Panc1 (cell line): ENCODE measurements around the gene NAA60. TPM values are rescaled to one million over a fixed set of nuclear protein-coding genes. Genes with fewer than 3 reads are reported as not detected.

Source experiments
- ATAC-seq: fragments of 200-7000 bp; cut with Tn5 transposase; 2 replicates; pipeline ENCODE4 v1.9.1; 2020; ENCODE audit warnings: mild to moderate bottlenecking, moderate library complexity
- BruUV-seq: library from RNA; stranded (reverse); fragments of 400-500 nt; replicated peaks from 2 replicates; lab custom pipeline; 2021; lab: Mats Ljungman, UMichigan
- CTCF ChIA-PET: fragments of 300-600 bp; sonication (Branson Sonifier 250); formaldehyde crosslinking; loops from one replicate; lab custom pipeline; 2022; ENCODE audit warnings: antibody characterized with exemption; lab: Charles Lee
- POLR2A ChIA-PET: fragments of 300-600 bp; sonication (Branson Sonifier 250); formaldehyde crosslinking; loops from one replicate; lab custom pipeline; 2022; ENCODE audit warnings: antibody characterized with exemption; lab: Charles Lee
- DNase-seq: peaks from one replicate; pipeline ENCODE4 v3.0.0-alpha.2; 2010; ENCODE audit warnings: low read depth, low spot score
- H3K27ac ChIP-seq: 2 replicates; pipeline ENCODE4 v1.5.1; 2011; ENCODE audit warnings: mild to moderate bottlenecking, low read length, inconsistent platforms
- H3K27me3 ChIP-seq: fragments of 200-500 bp; sonication (Bioruptor generic); 2 replicates; pipeline ENCODE4 v1.6.0; 2014; ENCODE audit warnings: low read length, inconsistent platforms; ENCODE audit not compliant: control insufficient read depth, insufficient read depth
- H3K36me3 ChIP-seq: fragments of 200-500 bp; sonication (Bioruptor generic); 2 replicates; pipeline ENCODE4 v1.5.1; 2014; ENCODE audit warnings: inconsistent platforms, mild to moderate bottlenecking, low read length, moderate library complexity; ENCODE audit not compliant: control insufficient read depth, insufficient read depth
- H3K4me1 ChIP-seq: 2 replicates; pipeline ENCODE4 v1.5.1; 2011; ENCODE audit warnings: inconsistent platforms, mild to moderate bottlenecking, low read length, moderate library complexity; ENCODE audit not compliant: control insufficient read depth, insufficient read depth
- H3K4me3 ChIP-seq, 2 experiments: 2 replicates each; pipeline ENCODE4 v1.5.1; 2011 to 2012; ENCODE audit warnings: low read depth in 2 of 2, low read length in 2 of 2, mild to moderate bottlenecking in 2 of 2, inconsistent platforms in 1 of 2, moderate library complexity in 1 of 2
- H3K9me3 ChIP-seq: fragments of 200-500 bp; sonication (Bioruptor generic); 2 replicates; pipeline ENCODE4 v1.5.1; 2014; ENCODE audit warnings: low read depth, mild to moderate bottlenecking, inconsistent platforms, low read length, moderate library complexity; ENCODE audit not compliant: control insufficient read depth, insufficient read depth
- POLR2AphosphoS5 ChIP-seq: IDR thresholded peaks from 2 replicates; pipeline ENCODE4 v1.6.1; 2012; ENCODE audit warnings: mild to moderate bottlenecking, low read depth, low read length, moderate library complexity
- SIN3A ChIP-seq: IDR thresholded peaks from 2 replicates; pipeline ENCODE4 v1.6.1; 2012; ENCODE audit warnings: low read depth, mild to moderate bottlenecking, low read length, moderate library complexity, borderline replicate concordance; ENCODE audit not compliant: insufficient read depth
- TCF7L2 ChIP-seq: IDR thresholded peaks from 2 replicates; pipeline ENCODE4 v1.6.1; 2011; ENCODE audit warnings: mild to moderate bottlenecking, low read depth, low read length, inconsistent platforms
- in situ Hi-C: cut with HindIII; loops from 2 replicates; pipeline ENCODE4 v1.10.0; 2016; ENCODE audit warnings: low sequenced_read_pairs, low pct_unique_long_range_greater_than_20kb
- intact Hi-C: fragments of 100-400 bp; cut with micrococcal nuclease; formaldehyde crosslinking; loops from one replicate; pipeline ENCODE4 v1.10.0; 2022; ENCODE audit not compliant: unreplicated experiment
- total RNA-seq: library from RNA; stranded (reverse); gene quantifications from one replicate; pipeline ENCODE4 v1.2.1, GENCODE V29; 2021; ENCODE audit not compliant: unreplicated experiment
- TF ChIP-seq, protein P1 (sequence below): fragments of 450-650 bp; IDR thresholded peaks from 2 replicates; pipeline ENCODE4 v1.5.1; 2017; ENCODE audit warnings: mild to moderate bottlenecking
- TF ChIP-seq, protein P2 (sequence below), 2 experiments: IDR thresholded peaks; 2 replicates each; pipeline ENCODE4 v1.6.1; 2011 to 2012; ENCODE audit warnings: low read depth in 2 of 2, control low read depth in 1 of 2, low read length in 1 of 2, mild to moderate bottlenecking in 1 of 2, moderate library complexity in 1 of 2; ENCODE audit not compliant: insufficient read depth in 1 of 2

The NAA60 gene
- total RNA-seq, 1 experiment from 2014 or later, result 56.0 TPM

DNA sequence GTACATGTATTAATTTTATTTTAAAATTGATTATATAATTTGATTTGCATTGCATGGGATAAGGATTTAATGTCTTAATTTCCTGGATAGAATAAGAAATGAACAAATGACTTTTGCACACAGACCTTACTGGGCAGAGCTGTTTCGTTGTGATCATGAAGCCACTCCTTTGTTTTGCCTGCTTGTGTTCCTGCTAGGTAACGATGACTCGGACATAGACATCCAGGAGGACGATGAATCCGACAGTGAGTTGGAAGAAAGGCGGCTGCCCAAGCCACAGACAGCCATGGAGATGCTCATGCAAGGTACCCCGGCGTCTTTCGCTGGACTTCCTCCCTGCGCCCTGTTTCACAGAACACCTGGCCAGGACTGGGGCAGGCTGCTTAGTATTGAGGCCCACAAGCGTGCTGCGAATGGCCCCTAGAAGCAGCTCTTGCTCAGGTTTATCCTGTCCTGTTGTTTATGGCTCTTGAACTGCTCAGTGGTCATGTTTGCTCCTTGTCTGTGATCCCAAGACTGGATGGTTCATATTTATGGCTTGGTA is 87.0 kb downstream of the NAA60 start:
- Histone ChIP-seq H3K27ac (no peak overlapping the region), H3K27me3 (no peaks in the 10 kb centered on the region), H3K9me3 (no peaks in the 10 kb centered on the region), H3K4me1 (no peaks in the 10 kb centered on the region), H3K4me3 (no peak overlapping the region), H3K36me3 (0 out of 2 replicates have a peak, but pooled peaks cover 3% of the 10 kb centered on the region)
- intact Hi-C loops, result no loop called here
- POLR2A ChIA-PET, result no interaction called here
- ATAC-seq, result no peak
- BruUV-seq, result no TSS peak
- TF ChIP-seq POLR2AphosphoS5 (no peak), SIN3A (no peak), TCF7L2 (no peak)
- TF ChIP-seq, protein P1, sequence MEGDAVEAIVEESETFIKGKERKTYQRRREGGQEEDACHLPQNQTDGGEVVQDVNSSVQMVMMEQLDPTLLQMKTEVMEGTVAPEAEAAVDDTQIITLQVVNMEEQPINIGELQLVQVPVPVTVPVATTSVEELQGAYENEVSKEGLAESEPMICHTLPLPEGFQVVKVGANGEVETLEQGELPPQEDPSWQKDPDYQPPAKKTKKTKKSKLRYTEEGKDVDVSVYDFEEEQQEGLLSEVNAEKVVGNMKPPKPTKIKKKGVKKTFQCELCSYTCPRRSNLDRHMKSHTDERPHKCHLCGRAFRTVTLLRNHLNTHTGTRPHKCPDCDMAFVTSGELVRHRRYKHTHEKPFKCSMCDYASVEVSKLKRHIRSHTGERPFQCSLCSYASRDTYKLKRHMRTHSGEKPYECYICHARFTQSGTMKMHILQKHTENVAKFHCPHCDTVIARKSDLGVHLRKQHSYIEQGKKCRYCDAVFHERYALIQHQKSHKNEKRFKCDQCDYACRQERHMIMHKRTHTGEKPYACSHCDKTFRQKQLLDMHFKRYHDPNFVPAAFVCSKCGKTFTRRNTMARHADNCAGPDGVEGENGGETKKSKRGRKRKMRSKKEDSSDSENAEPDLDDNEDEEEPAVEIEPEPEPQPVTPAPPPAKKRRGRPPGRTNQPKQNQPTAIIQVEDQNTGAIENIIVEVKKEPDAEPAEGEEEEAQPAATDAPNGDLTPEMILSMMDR, result no peak
- TF ChIP-seq, protein P2, sequence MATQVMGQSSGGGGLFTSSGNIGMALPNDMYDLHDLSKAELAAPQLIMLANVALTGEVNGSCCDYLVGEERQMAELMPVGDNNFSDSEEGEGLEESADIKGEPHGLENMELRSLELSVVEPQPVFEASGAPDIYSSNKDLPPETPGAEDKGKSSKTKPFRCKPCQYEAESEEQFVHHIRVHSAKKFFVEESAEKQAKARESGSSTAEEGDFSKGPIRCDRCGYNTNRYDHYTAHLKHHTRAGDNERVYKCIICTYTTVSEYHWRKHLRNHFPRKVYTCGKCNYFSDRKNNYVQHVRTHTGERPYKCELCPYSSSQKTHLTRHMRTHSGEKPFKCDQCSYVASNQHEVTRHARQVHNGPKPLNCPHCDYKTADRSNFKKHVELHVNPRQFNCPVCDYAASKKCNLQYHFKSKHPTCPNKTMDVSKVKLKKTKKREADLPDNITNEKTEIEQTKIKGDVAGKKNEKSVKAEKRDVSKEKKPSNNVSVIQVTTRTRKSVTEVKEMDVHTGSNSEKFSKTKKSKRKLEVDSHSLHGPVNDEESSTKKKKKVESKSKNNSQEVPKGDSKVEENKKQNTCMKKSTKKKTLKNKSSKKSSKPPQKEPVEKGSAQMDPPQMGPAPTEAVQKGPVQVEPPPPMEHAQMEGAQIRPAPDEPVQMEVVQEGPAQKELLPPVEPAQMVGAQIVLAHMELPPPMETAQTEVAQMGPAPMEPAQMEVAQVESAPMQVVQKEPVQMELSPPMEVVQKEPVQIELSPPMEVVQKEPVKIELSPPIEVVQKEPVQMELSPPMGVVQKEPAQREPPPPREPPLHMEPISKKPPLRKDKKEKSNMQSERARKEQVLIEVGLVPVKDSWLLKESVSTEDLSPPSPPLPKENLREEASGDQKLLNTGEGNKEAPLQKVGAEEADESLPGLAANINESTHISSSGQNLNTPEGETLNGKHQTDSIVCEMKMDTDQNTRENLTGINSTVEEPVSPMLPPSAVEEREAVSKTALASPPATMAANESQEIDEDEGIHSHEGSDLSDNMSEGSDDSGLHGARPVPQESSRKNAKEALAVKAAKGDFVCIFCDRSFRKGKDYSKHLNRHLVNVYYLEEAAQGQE (IDR thresholded peaks at IDR 0.05; ENCODE audit: insufficient read depth in 1 of 2, low read depth in 2 of 2, low read length in 1 of 2), result no peak
- CTCF ChIA-PET, result no interaction called here
- DNase-seq, result no peak
- in situ Hi-C loops, result no loop called here

DNA sequence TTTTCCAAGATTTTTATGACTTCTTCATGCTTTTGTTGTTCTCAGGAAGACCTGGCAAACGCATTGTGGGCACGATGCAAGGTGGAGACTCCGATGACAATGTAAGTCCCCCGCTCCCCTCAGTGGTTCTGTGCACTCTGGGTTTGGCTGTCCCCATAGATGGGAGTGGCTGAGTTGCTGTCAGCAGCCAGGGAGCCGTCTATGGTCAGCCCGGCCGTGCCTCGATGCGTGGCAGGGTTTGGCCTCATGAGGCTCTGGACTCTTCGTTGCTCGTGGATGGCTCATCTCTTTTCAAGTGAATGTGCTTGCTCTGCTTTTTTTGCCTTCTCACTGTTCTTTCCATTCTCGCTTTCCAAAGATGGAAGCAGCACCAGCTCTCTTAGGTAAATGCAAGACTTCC is 89.3 kb downstream of the NAA60 start:
- H3K4me3 ChIP-seq, result no peak overlapping the region
- H3K9me3 ChIP-seq, result no peaks in the 10 kb centered on the region
- CTCF ChIA-PET, result no interaction called here
- peaks cover 3% of the 10 kb centered on the region; the same call in 1 of the 2 replicates for H3K36me3 ChIP-seq
- in situ Hi-C loops, result no loop called here
- POLR2A ChIA-PET, result interaction anchor here (0.6 kb wide), 1 partner anchor 66 kb away, joined by 5 read pairs; no protein-coding TSS in a partner anchor
- no TSS peak for BruUV-seq
- H3K4me1 ChIP-seq, result no peaks in the 10 kb centered on the region
- TF ChIP-seq, protein P2 (IDR thresholded peaks at IDR 0.05; ENCODE audit: insufficient read depth in 1 of 2, low read depth in 2 of 2, low read length in 1 of 2), result no peak
- TF ChIP-seq SIN3A, result no peak
- TF ChIP-seq TCF7L2, result no peak
- TF ChIP-seq, protein P1, result no peak
- TF ChIP-seq POLR2AphosphoS5, result no peak
- ATAC-seq (no peak), DNase-seq (no peak)
- H3K27me3 ChIP-seq, result no peaks in the 10 kb centered on the region
- no peak overlapping the region for H3K27ac ChIP-seq
- intact Hi-C loops, result no loop called here
